Measurements from ENCODE around the gene PGAP1. TPM values are rescaled to one million over a fixed set of nuclear protein-coding genes. Genes with fewer than 3 reads are reported as not detected.

Gene PGAP1
- total and polyA plus RNA-seq, 9 of the 15 experiments (the other 6 are each of a cell fraction or from before 2014, with no cell fraction given), result 0.08 to 0.73 (median 0.52) TPM

DNA sequence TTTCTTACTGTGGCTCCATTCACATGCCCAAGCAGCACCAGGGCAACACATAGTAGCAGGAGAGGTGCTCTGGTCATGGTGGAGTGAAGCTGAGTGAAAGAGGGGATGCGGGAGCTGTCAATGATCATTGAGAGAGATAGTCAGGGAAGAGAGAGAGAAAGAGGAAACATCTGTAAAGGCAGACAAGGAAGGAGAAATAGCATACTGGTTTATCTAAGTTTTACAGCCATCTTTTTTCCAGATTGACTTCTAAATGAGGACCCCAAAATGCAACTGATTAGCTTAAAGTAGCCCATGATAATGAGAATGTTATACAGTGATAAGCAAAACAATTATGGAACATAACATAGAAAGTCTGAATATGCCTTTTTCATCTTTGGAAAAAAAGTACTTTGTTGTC is 117.2 kb downstream of the PGAP1 start, which contains the start of gene C2orf66 (continued):
- TF ChIP-seq KDM1A (IDR thresholded peaks at IDR 0.05) (peak; percentile 61 to 78; a peak in 3 of 4 replicates), MTA2 (IDR thresholded peaks at IDR 0.05; ENCODE audit: low read depth) (peak; percentile 65), PML (IDR thresholded peaks at IDR 0.05; ENCODE audit: low read length) (peak; percentile 67; the same call in 1 of the 2 replicates), TRIM24 (IDR thresholded peaks at IDR 0.05) (peak in 1 of 2 experiments; percentile 50; a peak in 2 of 4 replicates), HDAC1 (IDR thresholded peaks at IDR 0.05) (peak in 1 of 2 experiments; percentile 55; a peak in 1 of 4 replicates), KDM5B (IDR thresholded peaks at IDR 0.05; ENCODE audit: insufficient replicate concordance, low read depth, low read length) (no peak), TAL1 (IDR thresholded peaks at IDR 0.05) (peak; percentile 82), PHB2 (IDR thresholded peaks at IDR 0.05; ENCODE audit: low read depth) (0 out of 2 replicates have a peak, but pooled peaks have one; percentile 14), CEBPB (tag; IDR thresholded peaks at IDR 0.05) (no peak), ZNF146 (CRISPR knock-in tag; IDR thresholded peaks at IDR 0.05; ENCODE audit: unreplicated experiment) (no peak), MXI1 (IDR thresholded peaks at IDR 0.05; ENCODE audit: low read depth, low read length) (no peak), HDAC2 (IDR thresholded peaks at IDR 0.05) (0 out of 2 replicates have a peak, but pooled peaks have one; percentile 56), CBFA2T3 (IDR thresholded peaks at IDR 0.05) (peak; percentile 88), CHD4 (IDR thresholded peaks at IDR 0.05; ENCODE audit: insufficient read depth, insufficient replicate concordance, low read depth, low read length, poor library complexity, severe bottlenecking) (no peak), KLF16 (IDR thresholded peaks at IDR 0.05) (peak; percentile 64; the same call in 1 of the 2 replicates), HMG20A (CRISPR knock-in tag; conservative IDR thresholded peaks at IDR 0.05) (no peak), CBX5 (IDR thresholded peaks at IDR 0.05; ENCODE audit: borderline replicate concordance, low read depth) (no peak), NFIC (IDR thresholded peaks at IDR 0.05) (peak; percentile 59), RHOXF2B (CRISPR knock-in tag; conservative IDR thresholded peaks at IDR 0.05) (no peak), RCOR1 (IDR thresholded peaks at IDR 0.05; ENCODE audit: borderline replicate concordance in 1 of 2, low read depth in 2 of 2, low read length in 2 of 2) (peak in 1 of 2 experiments; percentile 44; a peak in 1 of 4 replicates), NEUROD1 (IDR thresholded peaks at IDR 0.05; ENCODE audit: borderline replicate concordance, low read depth, low read length, partially characterized antibody) (no peak), ZC3H4 (CRISPR knock-in tag; IDR thresholded peaks at IDR 0.05; ENCODE audit: borderline replicate concordance) (no peak), TCF3 (CRISPR knock-in tag; IDR thresholded peaks at IDR 0.05) (peak; percentile 77), ARID1B (IDR thresholded peaks at IDR 0.05) (peak; percentile 84)
- TF ChIP-seq, protein P1, sequence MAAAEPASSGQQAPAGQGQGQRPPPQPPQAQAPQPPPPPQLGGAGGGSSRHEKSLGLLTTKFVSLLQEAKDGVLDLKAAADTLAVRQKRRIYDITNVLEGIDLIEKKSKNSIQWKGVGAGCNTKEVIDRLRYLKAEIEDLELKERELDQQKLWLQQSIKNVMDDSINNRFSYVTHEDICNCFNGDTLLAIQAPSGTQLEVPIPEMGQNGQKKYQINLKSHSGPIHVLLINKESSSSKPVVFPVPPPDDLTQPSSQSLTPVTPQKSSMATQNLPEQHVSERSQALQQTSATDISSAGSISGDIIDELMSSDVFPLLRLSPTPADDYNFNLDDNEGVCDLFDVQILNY (CRISPR knock-in tag; IDR thresholded peaks at IDR 0.05), result no peak
- TF ChIP-seq, protein P2, sequence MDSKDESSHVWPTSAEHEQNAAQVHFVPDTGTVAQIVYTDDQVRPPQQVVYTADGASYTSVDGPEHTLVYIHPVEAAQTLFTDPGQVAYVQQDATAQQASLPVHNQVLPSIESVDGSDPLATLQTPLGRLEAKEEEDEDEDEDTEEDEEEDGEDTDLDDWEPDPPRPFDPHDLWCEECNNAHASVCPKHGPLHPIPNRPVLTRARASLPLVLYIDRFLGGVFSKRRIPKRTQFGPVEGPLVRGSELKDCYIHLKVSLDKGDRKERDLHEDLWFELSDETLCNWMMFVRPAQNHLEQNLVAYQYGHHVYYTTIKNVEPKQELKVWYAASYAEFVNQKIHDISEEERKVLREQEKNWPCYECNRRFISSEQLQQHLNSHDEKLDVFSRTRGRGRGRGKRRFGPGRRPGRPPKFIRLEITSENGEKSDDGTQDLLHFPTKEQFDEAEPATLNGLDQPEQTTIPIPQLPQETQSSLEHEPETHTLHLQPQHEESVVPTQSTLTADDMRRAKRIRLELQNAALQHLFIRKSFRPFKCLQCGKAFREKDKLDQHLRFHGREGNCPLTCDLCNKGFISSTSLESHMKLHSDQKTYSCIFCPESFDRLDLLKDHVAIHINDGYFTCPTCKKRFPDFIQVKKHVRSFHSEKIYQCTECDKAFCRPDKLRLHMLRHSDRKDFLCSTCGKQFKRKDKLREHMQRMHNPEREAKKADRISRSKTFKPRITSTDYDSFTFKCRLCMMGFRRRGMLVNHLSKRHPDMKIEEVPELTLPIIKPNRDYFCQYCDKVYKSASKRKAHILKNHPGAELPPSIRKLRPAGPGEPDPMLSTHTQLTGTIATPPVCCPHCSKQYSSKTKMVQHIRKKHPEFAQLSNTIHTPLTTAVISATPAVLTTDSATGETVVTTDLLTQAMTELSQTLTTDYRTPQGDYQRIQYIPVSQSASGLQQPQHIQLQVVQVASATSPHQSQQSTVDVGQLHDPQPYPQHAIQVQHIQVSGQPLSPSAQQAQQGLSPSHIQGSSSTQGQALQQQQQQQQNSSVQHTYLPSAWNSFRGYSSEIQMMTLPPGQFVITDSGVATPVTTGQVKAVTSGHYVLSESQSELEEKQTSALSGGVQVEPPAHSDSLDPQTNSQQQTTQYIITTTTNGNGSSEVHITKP (IDR thresholded peaks at IDR 0.05; ENCODE audit: partially characterized antibody), result no peak
- TF ChIP-seq, protein P3, sequence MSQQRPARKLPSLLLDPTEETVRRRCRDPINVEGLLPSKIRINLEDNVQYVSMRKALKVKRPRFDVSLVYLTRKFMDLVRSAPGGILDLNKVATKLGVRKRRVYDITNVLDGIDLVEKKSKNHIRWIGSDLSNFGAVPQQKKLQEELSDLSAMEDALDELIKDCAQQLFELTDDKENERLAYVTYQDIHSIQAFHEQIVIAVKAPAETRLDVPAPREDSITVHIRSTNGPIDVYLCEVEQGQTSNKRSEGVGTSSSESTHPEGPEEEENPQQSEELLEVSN (IDR thresholded peaks at IDR 0.05; ENCODE audit: borderline replicate concordance in 1 of 2, extremely low read depth in 1 of 2, insufficient read depth in 1 of 2, insufficient read length in 1 of 2, low read depth in 1 of 2, low read length in 1 of 2, poor library complexity in 1 of 2, severe bottlenecking in 1 of 2), result no peak
